Spleen (tissue), 11 donors: Measurements from ENCODE around the gene TRERF1. TPM values are rescaled to one million over a fixed set of nuclear protein-coding genes. Genes with fewer than 3 reads are reported as not detected.

Experiments used
- DNase-seq: peaks from one replicate; pipeline ENCODE4 v3.0.0-alpha.2; 2020
- H3K27ac ChIP-seq, 8 donors: fragments of 200-600 bp; sonication (generic) in 7 of 8; 1 replicate in 4 of 8; 2 replicates in 4 of 8; pipeline versions ENCODE4 v1.5.0 to v1.8.0; 2016 to 2021; ENCODE audit warnings: inconsistent platforms in 4 of 8, mild to moderate bottlenecking in 4 of 8, moderate library complexity in 1 of 8
- H3K27me3 ChIP-seq, 7 donors: fragments of 200-600 bp; sonication (generic) in 6 of 7; replicated peaks in 1 of 7; 1 replicate in 4 of 7; 2 replicates in 3 of 7; pipeline versions ENCODE4 v1.5.0 to v1.8.0; 2016 to 2021; ENCODE audit warnings: inconsistent platforms in 3 of 7, mild to moderate bottlenecking in 1 of 7
- H3K36me3 ChIP-seq, 6 donors: fragments of 200-600 bp; sonication (generic) in 5 of 6; 1 replicate in 4 of 6; 2 replicates in 2 of 6; pipeline versions ENCODE4 v1.5.0 to v1.8.0; 2016 to 2021; ENCODE audit warnings: inconsistent platforms in 2 of 6
- H3K4me1 ChIP-seq, 6 donors: fragments of 200-600 bp; sonication (generic) in 5 of 6; 1 replicate in 3 of 6; 2 replicates in 3 of 6; pipeline versions ENCODE4 v1.5.0 to v1.8.0; 2016 to 2021; ENCODE audit warnings: inconsistent platforms in 3 of 6
- H3K4me3 ChIP-seq, 8 donors: fragments of 200-600 bp; sonication (generic) in 7 of 8; 1 replicate in 4 of 8; 2 replicates in 4 of 8; pipeline versions ENCODE4 v1.5.0 to v1.8.0; 2016 to 2021; ENCODE audit warnings: inconsistent platforms in 4 of 8, mild to moderate bottlenecking in 4 of 8, moderate library complexity in 2 of 8
- H3K9me3 ChIP-seq, 8 donors: fragments of 200-600 bp; sonication (generic) in 7 of 8; 1 replicate in 4 of 8; 2 replicates in 4 of 8; pipeline versions ENCODE4 v1.5.0 to v1.8.0; 2016 to 2021; ENCODE audit warnings: inconsistent platforms in 4 of 8
- POLR2A ChIP-seq, 3 donors: fragments of 450-650 bp; IDR thresholded peaks; one replicate each; pipeline ENCODE4 v1.5.1; 2017; ENCODE audit warnings: antibody characterized with exemption in 3 of 3, mild to moderate bottlenecking in 1 of 3
- POLR2AphosphoS5 ChIP-seq, 3 donors: sonication (generic); formaldehyde crosslinking; IDR thresholded peaks; one replicate each; pipeline ENCODE4 v1.5.1; 2017; ENCODE audit warnings: antibody characterized with exemption in 3 of 3
- WGBS, 5 donors: extraction: QIAGEN DNeasy Blood & Tissue Kit in 3 of 5; methylation state at CpG; one replicate each; pipeline versions ENCODE4 v1.1.5 to v1.1.7; 2013 to 2018; 5-methylcytosine and 5-hydroxymethylcytosine counted together
- intact Hi-C: fragments of 100-400 bp; cut with DNase I; formaldehyde crosslinking; loops from one replicate; pipeline ENCODE4 v1.15.0; 2023; ENCODE audit warnings: low total_unique reads
- polyA plus RNA-seq, 3 donors: library from polyadenylated mRNA; stranded (reverse); fragments of 200-250 nt; gene quantifications; one replicate each; pipeline ENCODE4 v1.2.1, GENCODE V29; 2013
- total RNA-seq, 7 donors: library from RNA; depleted of rRNA in 3 of 7; stranded (reverse); fragments of >200 nt in 3 of 7; fragmentation: NEBNext Ultra II Directional in 4 of 7; extraction: Animal tissue kit (Norgen Biotek cat#: 25700) in 4 of 7; gene quantifications; one replicate each; pipeline versions ENCODE4 v1.1.0 to v1.2.1, GENCODE V29; 2016 to 2021
- TF ChIP-seq, protein P1 (sequence below), 11 experiments: fragments of 200-600 bp in 7 of 11; fragments of 450-650 bp in 4 of 11; sonication (generic) in 4 of 11; IDR thresholded peaks in 8 of 11; conservative IDR thresholded peaks in 3 of 11; 1 replicate in 7 of 11; 2 replicates in 4 of 11; pipeline versions ENCODE4 v1.4.0 to v1.8.0; 2016 to 2021; ENCODE audit warnings: antibody characterized with exemption in 11 of 11, inconsistent platforms in 4 of 11, mild to moderate bottlenecking in 1 of 11
- donor health status: healthy with polysubstance abuse.
- donor health status: DM: no; HTN: no; CAD: no; lungs with moderate emphysema.
- donor health status: DM: no; HTN: no; CAD: no.
- donor health status: Bipolar disorder and iron deficiency.
- donor health status: healthy.
- donor health status: DM: no; HTN: no; CAD: no.
- donor health status: DM: yes; HTN: yes; CAD: no.

Gene TRERF1
- total and polyA plus RNA-seq, 10 donors: 1.5 to 16.9 (median 12.4) TPM

DNA sequence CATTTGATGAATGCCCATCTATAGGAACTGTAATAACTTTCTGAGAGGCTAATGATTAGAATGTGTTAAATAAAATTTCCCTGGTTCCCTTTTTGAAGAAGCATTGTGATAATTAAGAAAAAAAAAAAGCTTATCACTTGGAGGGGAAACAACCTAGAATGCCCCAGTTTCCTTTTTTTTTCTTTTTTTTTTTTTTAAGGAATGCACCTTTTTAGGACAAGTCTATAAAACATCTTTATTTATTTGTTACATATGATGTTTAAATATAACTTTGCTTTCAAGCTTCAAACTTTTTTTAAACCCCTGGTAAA, 226.7 kb downstream of the TRERF1 start:
- peaks cover 0 to 3% (median 0%) of the 10 kb centered on the region in 6 donors for H3K4me1 ChIP-seq
- no peak overlapping the region for H3K27ac ChIP-seq
- no peak overlapping the region for H3K4me3 ChIP-seq
- H3K36me3 ChIP-seq: peaks cover 0 to 36% (median 7%) of the 10 kb centered on the region in 6 donors
- no peaks in the 10 kb centered on the region for H3K9me3 ChIP-seq
- no peak for DNase-seq
- intact Hi-C loops: no loop called here
- H3K27me3 ChIP-seq: no peaks in the 10 kb centered on the region
- TF ChIP-seq, protein P1, sequence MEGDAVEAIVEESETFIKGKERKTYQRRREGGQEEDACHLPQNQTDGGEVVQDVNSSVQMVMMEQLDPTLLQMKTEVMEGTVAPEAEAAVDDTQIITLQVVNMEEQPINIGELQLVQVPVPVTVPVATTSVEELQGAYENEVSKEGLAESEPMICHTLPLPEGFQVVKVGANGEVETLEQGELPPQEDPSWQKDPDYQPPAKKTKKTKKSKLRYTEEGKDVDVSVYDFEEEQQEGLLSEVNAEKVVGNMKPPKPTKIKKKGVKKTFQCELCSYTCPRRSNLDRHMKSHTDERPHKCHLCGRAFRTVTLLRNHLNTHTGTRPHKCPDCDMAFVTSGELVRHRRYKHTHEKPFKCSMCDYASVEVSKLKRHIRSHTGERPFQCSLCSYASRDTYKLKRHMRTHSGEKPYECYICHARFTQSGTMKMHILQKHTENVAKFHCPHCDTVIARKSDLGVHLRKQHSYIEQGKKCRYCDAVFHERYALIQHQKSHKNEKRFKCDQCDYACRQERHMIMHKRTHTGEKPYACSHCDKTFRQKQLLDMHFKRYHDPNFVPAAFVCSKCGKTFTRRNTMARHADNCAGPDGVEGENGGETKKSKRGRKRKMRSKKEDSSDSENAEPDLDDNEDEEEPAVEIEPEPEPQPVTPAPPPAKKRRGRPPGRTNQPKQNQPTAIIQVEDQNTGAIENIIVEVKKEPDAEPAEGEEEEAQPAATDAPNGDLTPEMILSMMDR (IDR thresholded peaks at IDR 0.05 in 8 of 11, conservative IDR thresholded peaks at IDR 0.05 in 3 of 11): no peak
- no peak for TF ChIP-seq POLR2A (IDR thresholded peaks at IDR 0.05)
- no peak for TF ChIP-seq POLR2AphosphoS5 (IDR thresholded peaks at IDR 0.05)

DNA sequence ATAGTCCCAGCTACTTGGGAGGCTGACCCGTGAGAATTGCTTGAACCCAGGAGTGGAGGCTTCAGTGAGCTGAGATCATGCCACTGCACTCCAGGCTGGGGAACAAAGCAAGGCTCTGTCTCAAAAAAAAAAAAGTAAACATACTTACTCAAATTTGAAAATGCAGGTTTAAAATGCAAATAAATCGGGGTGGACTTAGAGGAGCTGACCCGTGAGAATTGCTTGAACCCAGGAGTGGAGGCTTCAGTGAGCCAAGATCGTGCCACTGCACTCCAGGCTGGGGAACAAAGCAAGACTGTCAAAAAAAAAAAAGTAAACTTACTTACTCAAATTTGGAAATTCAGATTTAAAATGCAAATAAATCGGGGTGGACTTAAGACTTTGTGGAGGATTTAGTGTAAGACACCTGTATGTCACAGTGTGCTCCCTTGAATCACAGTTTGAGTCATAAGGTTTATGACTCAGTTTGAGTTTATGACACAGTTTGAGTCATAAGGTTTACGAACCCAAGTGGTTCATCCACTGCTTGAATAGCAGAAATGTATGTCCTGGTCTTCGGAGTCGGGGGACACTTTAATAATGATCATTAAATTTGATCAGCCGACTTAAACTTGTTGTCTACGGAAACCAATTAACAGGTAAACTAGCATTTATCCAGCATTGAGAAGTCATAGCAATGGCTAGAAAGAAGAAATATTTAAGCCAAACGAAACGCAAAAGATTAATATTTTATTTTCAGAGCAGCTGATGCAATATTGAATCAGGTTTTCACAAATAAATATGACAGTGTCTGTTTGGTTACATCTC, 227.3 kb downstream of the TRERF1 start:
- Histone ChIP-seq H3K36me3 (peaks cover 0 to 30% (median 7%) of the 10 kb centered on the region in 6 donors), H3K4me1 (peaks cover 0 to 3% (median 0%) of the 10 kb centered on the region in 6 donors), H3K27me3 (no peaks in the 10 kb centered on the region), H3K9me3 (no peaks in the 10 kb centered on the region), H3K4me3 (no peak overlapping the region), H3K27ac (no peak overlapping the region)
- DNase-seq: no peak
- WGBS, 5 donors: 63 to 77% (median 75%) methylated on average over 12 of the region's 12 CpGs
- intact Hi-C loops: no loop called here
- TF ChIP-seq, protein P1 (IDR thresholded peaks at IDR 0.05 in 8 of 11, conservative IDR thresholded peaks at IDR 0.05 in 3 of 11): no peak
- TF ChIP-seq POLR2AphosphoS5 (IDR thresholded peaks at IDR 0.05) (no peak), POLR2A (IDR thresholded peaks at IDR 0.05) (no peak)

DNA sequence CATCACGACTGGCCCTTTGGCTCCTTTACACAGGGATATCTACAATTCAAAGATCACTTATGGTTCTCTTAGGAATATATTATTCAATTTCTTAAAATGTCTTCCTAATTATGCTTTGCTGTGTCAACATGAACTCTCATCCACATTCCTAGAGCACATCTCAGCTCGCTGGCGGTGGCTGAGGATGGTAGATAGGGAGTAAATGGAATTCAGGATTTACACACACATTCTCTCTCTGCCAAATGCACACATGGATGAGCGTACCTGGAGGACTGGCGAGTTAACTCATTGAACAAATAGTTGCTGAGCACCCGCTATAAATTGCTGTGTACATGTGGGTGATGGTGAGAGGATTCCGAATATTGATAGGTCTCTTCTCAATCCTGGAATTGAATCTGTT, 229.3 kb downstream of the TRERF1 start:
- intact Hi-C loops: no loop called here
- Histone ChIP-seq H3K4me3 (no peak overlapping the region), H3K27ac (no peak overlapping the region), H3K27me3 (no peaks in the 10 kb centered on the region), H3K36me3 (peaks cover 0 to 10% (median under 1%) of the 10 kb centered on the region in 6 donors), H3K4me1 (peaks cover 0 to 11% (median 6%) of the 10 kb centered on the region in 6 donors), H3K9me3 (no peaks in the 10 kb centered on the region)
- 79 to 94% (median 88%) methylated on average over 7 of the region's 7 CpGs for WGBS, 5 donors
- TF ChIP-seq, protein P1 (IDR thresholded peaks at IDR 0.05 in 8 of 11, conservative IDR thresholded peaks at IDR 0.05 in 3 of 11): no peak
- TF ChIP-seq POLR2A (IDR thresholded peaks at IDR 0.05) (no peak), POLR2AphosphoS5 (IDR thresholded peaks at IDR 0.05) (no peak)
- no peak for DNase-seq

DNA sequence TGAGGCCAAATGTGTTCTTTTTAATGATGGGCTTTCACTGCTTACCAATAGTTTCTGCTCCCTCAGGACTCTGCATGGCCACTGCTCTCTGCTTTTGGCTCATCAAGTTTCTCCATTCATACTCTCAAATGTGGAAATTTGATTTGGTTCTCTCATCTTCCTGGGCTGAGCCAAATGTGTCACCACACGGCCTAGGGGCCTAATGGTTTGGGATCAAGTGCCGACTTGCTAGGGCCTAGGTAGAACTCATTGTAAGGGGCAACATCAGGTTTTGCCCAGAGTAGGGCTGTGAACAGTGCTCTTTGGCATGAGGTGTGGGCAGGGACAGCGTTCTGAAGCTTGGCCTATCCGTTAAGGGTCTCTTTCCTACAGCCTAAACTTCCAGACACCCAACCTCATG, 230.2 kb downstream of the TRERF1 start:
- H3K9me3 ChIP-seq: no peaks in the 10 kb centered on the region
- DNase-seq: no peak
- WGBS, 5 donors: 86 to 94% (median 90%) methylated on average over 4 of the region's 4 CpGs
- H3K27me3 ChIP-seq: no peaks in the 10 kb centered on the region
- TF ChIP-seq, protein P1 (IDR thresholded peaks at IDR 0.05 in 8 of 11, conservative IDR thresholded peaks at IDR 0.05 in 3 of 11): no peak
- TF ChIP-seq POLR2A (IDR thresholded peaks at IDR 0.05) (no peak), POLR2AphosphoS5 (IDR thresholded peaks at IDR 0.05) (no peak)
- peaks cover 6 to 20% (median 15%) of the 10 kb centered on the region in 6 donors for H3K4me1 ChIP-seq
- no peak overlapping the region for H3K27ac ChIP-seq
- no peak overlapping the region for H3K4me3 ChIP-seq
- intact Hi-C loops: no loop called here
- H3K36me3 ChIP-seq: peaks cover 0 to 1% (median 0%) of the 10 kb centered on the region in 6 donors
